ENCODE results near the gene KRT8.

Gene KRT8

DNA sequence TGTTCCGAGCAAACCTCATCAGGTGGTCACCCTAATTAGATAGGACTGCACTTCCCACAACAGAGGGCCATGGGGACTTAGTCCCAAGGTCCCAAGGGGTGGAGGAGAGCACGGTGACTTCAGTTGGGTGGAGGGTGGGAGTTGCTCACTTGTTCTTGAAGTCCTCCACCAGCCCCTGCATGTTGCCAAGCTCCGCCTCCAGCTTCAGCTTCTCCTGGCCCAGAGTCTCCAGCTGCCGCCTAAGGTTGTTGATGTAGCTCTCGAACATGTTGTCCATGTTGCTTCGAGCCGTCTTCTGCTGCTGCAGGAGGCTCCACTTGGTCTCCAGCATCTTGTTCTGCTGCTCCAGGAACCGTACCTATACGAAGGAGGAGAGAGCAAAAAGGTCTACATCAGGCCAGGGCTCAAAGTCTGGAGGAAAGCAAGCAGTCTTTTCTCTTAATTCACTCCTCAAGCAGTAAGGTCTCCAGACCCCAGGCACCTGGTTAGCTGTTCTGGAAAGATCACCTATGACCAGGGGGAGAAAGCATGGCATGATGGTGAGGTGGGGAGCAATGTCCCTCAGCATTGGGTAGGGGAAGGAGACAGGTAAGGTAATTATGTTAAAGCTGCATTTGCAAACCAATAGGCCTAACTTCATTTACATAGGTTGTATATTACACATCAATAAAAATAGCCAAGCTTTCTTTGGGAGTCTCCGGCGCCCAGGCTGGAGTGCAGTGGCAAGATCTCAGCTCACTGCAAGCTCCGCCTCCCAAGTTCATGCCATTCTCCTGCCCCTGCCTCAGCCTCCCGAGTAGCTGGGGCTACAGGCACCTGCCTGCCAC, 2.9 kb downstream of the KRT8 start:
- TF ChIP-seq GATA3 (IDR thresholded peaks at IDR 0.05; ENCODE audit: low read depth, low read length) (no peak), GATA2 (IDR thresholded peaks at IDR 0.05; ENCODE audit: low read depth, low read length) (no peak)

DNA sequence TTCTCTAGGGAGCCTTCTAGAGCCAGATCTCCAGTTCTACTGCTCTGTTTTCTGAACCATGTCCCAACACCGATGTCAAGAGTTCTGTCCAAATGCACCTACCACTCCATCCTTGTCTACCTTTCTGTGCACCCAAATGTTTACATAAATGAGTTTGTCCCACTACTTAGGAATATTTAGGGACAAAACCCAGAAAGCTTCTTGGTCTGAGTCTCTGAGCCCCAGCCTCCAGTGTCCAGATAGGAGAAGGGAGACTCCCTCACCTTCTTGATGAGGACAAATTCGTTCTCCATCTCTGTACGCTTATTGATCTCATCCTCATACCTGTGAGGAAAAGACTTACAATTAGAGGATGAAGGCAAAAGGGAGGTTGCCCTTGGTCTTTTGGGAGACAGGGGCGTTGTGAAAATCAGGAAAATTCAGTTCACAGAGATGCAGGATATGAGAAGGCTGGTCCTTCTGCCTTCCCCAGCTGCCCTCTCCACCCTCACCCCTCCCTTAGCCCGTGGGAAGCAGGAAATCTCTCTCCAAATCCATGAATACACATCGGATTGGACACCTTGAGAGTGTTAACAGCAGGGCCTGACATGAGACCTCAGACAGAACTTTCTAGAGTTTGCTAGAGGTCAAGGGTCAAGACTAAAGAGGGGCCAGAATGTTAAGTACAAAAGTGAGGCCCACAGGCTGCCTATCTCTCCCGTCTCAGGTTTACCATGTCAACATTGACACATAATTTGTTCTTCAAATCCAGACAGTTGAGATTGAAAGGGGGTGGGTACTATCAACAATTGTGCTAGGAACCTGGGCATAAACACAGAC, 3.8 kb downstream of the KRT8 start:
- no peak for TF ChIP-seq GATA3 (IDR thresholded peaks at IDR 0.05; ENCODE audit: low read depth, low read length)
- TF ChIP-seq GATA2 (IDR thresholded peaks at IDR 0.05; ENCODE audit: low read depth, low read length), result no peak

DNA sequence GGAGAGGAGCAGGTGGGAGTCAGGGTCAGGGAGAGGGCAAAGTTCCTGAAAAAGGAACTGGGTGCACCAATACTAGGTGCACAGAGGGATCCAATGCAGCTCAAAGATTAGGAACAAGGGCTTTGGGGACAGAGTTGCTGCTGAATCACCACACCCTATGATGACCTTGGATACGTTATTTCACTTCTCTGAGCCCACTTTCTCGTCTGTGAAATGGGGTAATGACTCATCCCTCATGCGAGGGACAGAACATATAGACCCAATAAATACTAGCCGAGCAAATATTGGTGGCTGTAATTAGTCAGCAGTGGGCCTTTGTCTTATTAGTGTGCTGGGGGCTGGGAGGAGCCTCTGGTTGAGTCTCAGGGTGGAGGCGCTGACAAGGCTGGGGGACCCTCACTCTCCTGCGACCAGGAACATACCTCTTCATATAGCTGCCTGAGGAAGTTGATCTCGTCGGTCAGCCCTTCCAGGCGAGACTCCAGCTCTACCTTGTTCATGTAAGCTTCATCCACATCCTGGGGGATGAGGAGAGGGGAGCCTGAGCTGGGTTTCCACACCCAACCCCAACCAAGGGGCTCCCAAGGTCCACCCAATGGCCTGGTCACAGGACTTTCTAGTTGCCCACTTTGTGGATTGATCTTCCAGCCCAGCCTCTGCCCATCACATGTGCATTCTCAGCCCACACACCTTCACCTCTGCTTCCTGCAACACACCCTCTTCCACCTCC, 4.5 kb downstream of the KRT8 start:
- TF ChIP-seq GATA2 (IDR thresholded peaks at IDR 0.05; ENCODE audit: low read depth, low read length), result no peak
- TF ChIP-seq GATA3 (IDR thresholded peaks at IDR 0.05; ENCODE audit: low read depth, low read length), result no peak

DNA sequence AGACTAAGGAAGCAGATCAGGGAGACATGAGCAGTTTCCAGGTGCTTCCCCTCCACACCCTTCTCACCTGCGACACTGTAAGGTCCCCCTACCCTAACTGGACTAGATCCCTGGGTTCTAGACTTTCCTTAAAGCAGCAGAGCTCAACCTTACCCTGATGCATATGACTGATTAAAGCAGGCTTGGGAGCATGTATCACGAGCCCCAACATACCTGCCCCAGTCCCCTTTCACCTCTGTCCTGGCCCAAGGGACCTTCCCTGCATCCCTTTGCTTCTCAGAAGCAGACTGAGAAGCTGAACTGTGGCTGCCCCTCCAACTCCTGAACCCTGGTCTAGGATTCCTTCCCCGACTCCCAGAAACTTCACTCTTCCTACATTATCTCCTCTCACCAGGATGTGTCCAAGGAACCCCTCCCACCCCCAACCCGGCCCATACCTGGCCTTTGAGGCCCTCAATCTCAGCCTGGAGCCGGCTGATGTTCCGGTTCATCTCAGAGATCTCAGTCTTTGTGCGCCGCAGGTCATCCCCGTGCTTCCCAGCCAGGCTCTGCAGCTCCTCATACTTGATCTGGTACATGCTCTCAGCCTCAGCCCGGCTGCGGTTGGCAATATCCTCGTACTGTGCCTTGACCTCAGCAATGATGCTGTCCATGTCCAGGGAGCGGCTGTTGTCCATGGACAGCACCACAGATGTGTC, 5.4 kb downstream of the KRT8 start:
- TF ChIP-seq GATA2 (IDR thresholded peaks at IDR 0.05; ENCODE audit: low read depth, low read length) (no peak), GATA3 (IDR thresholded peaks at IDR 0.05; ENCODE audit: low read depth, low read length) (no peak)

DNA sequence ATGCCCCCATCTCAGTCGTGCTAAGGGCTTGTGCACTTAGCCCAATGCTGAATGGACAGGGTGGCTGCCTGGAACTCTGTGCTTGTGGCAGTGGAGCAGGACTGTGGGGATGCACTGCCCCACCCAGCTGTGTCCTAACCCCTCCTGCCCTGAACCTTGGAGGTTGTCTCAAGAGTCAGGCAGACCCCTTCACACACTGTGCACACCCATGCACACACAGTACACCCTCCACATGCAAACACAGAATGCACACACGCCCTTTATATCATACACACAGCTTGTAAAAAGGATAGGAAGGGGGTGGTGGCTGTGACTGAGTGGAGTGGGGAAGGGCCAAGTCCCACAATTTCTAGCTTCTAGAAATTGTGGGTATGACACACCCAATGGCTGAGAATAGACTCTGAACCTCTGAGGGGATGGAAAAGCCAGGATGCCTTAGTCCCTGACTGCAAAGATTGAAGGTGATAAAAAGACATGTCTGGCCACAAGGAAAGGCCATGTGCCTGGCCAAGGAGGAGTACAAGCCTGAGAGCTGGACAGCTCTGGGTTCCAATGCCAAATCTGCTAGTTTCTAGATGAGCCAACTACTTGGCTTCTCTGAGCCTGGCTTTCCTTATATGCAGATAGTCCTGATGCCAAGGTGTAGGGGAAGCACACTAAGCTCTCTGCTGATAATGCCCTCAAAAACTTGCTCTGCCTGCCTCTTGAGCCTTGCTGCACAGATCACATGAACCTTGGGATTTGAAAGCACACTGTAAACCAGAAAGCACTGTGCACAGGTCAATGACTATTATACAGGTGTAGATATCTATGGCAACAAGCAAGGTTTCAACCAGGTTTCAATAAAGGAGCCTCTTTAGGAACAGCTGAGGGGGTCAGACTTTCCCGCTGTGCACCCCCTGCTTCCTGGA, 8.4 kb downstream of the KRT8 start:
- TF ChIP-seq GATA3 (IDR thresholded peaks at IDR 0.05; ENCODE audit: low read depth, low read length) (no peak), GATA2 (IDR thresholded peaks at IDR 0.05; ENCODE audit: low read depth, low read length) (no peak)

DNA sequence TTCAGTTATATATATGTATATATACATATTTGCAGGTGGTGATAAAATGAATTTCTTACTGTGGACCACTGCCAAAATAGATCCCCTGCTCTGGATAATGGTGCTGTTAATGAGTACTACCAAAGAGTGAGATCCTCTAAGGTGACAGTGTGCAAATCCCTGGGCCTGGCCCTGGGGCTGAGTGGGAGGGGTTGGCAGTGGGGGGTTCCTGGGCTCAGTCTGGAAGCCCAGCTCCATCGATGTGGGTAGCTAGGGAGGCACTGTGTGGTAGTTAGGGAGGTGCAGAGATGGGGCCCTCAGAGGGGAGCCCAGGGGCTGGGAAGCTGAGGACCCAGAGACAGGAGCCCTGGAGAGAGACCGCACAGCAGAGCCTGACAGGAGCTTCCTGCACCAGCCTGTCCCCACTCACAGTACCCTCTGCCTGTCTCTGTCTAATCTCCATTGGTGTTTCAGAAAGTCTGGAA, 9.1 kb downstream of the KRT8 start:
- TF ChIP-seq GATA2 (IDR thresholded peaks at IDR 0.05; ENCODE audit: low read depth, low read length) (no peak), GATA3 (IDR thresholded peaks at IDR 0.05; ENCODE audit: low read depth, low read length) (no peak)

DNA sequence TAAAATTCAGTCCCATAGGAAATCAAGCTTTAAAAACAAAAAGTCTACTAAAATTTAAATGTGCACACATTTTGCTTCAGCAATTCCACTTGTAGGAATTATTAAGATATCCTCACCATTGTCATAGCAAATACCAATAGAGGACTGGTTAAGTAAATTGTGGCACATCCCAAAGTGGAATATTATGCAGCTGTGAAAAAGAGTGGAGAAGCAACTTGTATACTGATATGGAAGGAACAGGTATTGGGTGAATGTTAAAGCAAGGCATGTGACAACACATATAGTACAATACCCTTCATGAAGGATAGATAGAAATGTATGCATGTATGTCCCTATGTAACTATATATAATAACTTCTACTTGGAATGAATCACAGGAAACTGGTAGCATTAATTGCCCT, 11.9 kb downstream of the KRT8 start:
- no peak for TF ChIP-seq GATA3 (IDR thresholded peaks at IDR 0.05; ENCODE audit: low read depth, low read length)
- no peak for TF ChIP-seq GATA2 (IDR thresholded peaks at IDR 0.05; ENCODE audit: low read depth, low read length)

DNA sequence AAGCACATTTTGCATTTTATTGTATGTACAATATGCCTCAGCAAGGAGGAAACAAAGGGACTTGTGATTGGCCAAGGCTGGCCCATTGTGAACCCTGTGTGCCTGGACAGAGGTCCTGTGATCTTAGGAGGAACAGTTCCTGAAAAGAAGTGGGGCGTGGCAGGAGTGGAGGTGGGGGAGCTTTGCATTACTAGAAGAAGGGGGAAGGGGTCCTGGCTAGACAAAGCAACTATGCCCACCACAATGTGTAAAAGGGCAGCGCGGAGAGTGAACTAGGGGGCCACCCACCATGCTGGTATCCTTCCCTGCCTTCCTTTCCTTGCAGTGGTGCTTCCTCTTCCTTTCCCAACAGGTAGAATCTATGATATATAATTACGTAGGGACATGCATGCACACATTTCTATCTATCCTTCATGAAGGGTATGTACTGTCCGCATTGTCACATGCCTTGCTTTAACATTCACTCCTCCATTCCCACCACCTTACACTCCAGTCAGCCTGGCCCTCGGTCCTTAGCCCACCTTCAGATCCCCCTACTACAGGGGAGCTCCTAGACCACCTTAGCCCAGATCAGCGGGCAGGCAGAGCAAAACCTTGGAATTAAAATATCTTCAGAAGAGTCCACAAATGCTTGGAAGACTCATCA, 12.5 kb downstream of the KRT8 start:
- TF ChIP-seq GATA2 (IDR thresholded peaks at IDR 0.05; ENCODE audit: low read depth, low read length), result no peak
- no peak for TF ChIP-seq GATA3 (IDR thresholded peaks at IDR 0.05; ENCODE audit: low read depth, low read length)

DNA sequence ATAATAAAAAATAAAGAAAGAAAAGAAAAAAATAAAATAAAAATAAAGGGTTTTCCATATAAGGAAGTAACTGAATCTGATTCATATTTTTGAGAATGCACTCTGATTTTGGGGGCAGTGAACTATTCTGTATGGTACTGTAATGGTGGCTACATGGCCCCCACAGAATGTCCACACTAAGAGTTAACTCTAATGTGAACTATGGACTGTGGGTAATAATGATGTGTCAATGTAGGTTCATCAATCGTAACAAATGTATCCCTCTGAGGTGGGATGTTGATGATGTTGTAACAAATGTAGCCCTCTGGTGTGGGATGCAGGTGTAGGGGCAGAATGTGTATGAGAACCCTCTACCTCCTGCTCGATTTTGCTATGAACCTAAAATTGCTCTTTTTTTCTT, 13.8 kb downstream of the KRT8 start:
- TF ChIP-seq GATA2 (IDR thresholded peaks at IDR 0.05; ENCODE audit: low read depth, low read length) (no peak), GATA3 (IDR thresholded peaks at IDR 0.05; ENCODE audit: low read depth, low read length) (no peak)

DNA sequence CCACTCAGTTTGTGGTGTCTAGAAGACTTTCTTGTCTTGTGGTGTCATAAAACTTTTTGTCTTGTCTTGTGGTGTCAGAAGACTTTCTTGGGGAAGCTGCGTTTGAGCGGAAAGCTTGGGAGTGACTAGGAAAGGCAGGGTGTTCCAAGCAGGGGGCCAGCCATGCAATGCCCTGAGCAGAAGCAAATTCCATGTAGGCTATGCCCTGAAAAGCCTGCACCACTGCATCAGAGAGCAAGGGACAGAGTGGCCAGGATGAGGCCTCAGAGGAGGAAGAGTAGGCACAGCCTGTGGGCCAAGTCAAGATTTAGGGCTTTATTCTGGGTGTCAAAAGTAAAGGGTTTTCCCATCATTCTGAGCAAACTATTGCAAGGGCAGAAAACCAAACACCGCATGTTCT, 14.5 kb downstream of the KRT8 start:
- TF ChIP-seq GATA3 (IDR thresholded peaks at IDR 0.05; ENCODE audit: low read depth, low read length) (no peak), GATA2 (IDR thresholded peaks at IDR 0.05; ENCODE audit: low read depth, low read length) (no peak)

DNA sequence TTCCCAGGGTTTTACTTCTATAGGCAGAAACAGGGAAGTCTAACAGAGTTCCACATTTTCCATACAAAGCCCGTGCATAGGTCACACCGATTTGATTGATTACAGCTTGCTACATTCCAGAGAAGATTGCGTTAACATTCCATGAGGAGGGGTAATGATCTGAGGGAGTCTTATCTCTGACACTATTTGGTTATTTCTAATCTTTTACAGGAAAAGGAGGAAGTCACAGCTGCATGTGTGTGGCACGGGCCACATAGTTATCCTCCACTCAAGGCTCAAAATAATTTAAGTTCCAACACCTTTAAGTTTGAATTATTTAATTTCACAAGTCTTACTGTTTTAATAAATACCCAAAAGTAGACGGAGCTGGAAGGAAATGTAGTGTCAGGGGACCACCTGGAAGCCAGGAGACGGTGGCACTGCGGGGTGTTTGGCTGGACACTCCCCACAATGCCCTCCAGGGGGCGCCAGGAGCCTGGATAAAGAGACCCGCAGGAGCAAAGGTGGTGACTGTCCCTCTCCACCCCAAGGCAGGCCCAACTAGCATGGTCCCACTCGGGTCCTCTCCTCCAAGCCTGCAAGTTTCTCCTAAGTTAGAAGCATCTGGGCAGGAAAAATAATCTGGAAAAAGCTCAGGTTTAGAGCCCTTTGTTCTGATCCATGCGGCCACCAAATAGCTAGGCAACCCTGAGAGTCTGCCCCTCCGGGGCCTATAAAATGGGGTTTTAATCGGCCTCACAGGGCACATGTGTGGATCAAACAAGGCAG, 20.2 kb downstream of the KRT8 start:
- no peak for TF ChIP-seq GATA3 (IDR thresholded peaks at IDR 0.05; ENCODE audit: low read depth, low read length)
- no peak for TF ChIP-seq GATA2 (IDR thresholded peaks at IDR 0.05; ENCODE audit: low read depth, low read length)
